Stimulated activated CD4-positive, alpha-beta T cell treated with anti-CD3 and anti-CD28 coated beads, Interleukin-15, amount 100 ng/mL, for 1 hour (primary cell): ENCODE data around the gene MAP3K5.

ENCODE experiments used
- DNase-seq, 2 donors: peaks; one replicate each; pipeline ENCODE4 v3.0.0-alpha.2; 2020; ENCODE audit warnings: low read depth in 1 of 2, low spot score in 1 of 2

The MAP3K5 gene

GRCh38 chr6:136751991-136752390, 40.3 kb downstream of the MAP3K5 start:
- DNase-seq, result no peak

GRCh38 chr6:136751522-136751956, 40.7 kb downstream of the MAP3K5 start:
- no peak for DNase-seq

GRCh38 chr6:136750696-136751521, 41.4 kb downstream of the MAP3K5 start:
- no peak for DNase-seq

- DNase-seq, result no peak
These were observed 42.8 kb downstream of the MAP3K5 start for GRCh38 chr6:136749359-136749997.

GRCh38 chr6:136747507-136747906, 44.8 kb downstream of the MAP3K5 start:
- DNase-seq, result no peak

GRCh38 chr6:136745300-136745699, 47.0 kb downstream of the MAP3K5 start:
- no peak for DNase-seq

GRCh38 chr6:136744889-136745288, 47.4 kb downstream of the MAP3K5 start:
- no peak for DNase-seq

GRCh38 chr6:136742125-136742524, 50.2 kb downstream of the MAP3K5 start:
- DNase-seq, result no peak

GRCh38 chr6:136740050-136740974, 52.0 kb downstream of the MAP3K5 start:
- no peak for DNase-seq

GRCh38 chr6:136739501-136739900, 52.8 kb downstream of the MAP3K5 start:
- DNase-seq, result no peak

GRCh38 chr6:136739071-136739470, 53.2 kb downstream of the MAP3K5 start:
- DNase-seq, result no peak

GRCh38 chr6:136738692-136739057, 53.6 kb downstream of the MAP3K5 start:
- DNase-seq, result no peak

GRCh38 chr6:136737871-136738691, 54.2 kb downstream of the MAP3K5 start:
- DNase-seq, result no peak

GRCh38 chr6:136737374-136737844, 54.9 kb downstream of the MAP3K5 start:
- DNase-seq, result no peak

GRCh38 chr6:136736281-136736960, 55.9 kb downstream of the MAP3K5 start:
- DNase-seq, result no peak

GRCh38 chr6:136734977-136735376, 57.3 kb downstream of the MAP3K5 start:
- DNase-seq, result no peak

GRCh38 chr6:136732889-136733288, 59.4 kb downstream of the MAP3K5 start:
- DNase-seq, result no peak

- no peak for DNase-seq
These were observed 62.4 kb downstream of the MAP3K5 start for GRCh38 chr6:136729832-136730231.

GRCh38 chr6:136728976-136729515, 63.2 kb downstream of the MAP3K5 start:
- no peak for DNase-seq
